ENCODE data around the gene TMEM123.

TMEM123 gene

GRCh38 chr11:102437727-102438126 lies 14.8 kb downstream of the TMEM123 start:
- ATAC-seq: no peak
- TF ChIP-seq TCF4 (CRISPR knock-in tag; IDR thresholded peaks at IDR 0.05; ENCODE audit: borderline replicate concordance) (no peak), OSR1 (CRISPR knock-in tag; IDR thresholded peaks at IDR 0.05) (no peak), BACH2 (CRISPR knock-in tag; IDR thresholded peaks at IDR 0.05; ENCODE audit: borderline replicate concordance) (no peak), CSDC2 (CRISPR knock-in tag; IDR thresholded peaks at IDR 0.05) (no peak), ARNTL (CRISPR knock-in tag; IDR thresholded peaks at IDR 0.05; ENCODE audit: borderline replicate concordance, low read depth) (no peak), TOX (CRISPR knock-in tag; IDR thresholded peaks at IDR 0.05; ENCODE audit: borderline replicate concordance) (no peak), SNAI2 (CRISPR knock-in tag; IDR thresholded peaks at IDR 0.05) (no peak)

DNA sequence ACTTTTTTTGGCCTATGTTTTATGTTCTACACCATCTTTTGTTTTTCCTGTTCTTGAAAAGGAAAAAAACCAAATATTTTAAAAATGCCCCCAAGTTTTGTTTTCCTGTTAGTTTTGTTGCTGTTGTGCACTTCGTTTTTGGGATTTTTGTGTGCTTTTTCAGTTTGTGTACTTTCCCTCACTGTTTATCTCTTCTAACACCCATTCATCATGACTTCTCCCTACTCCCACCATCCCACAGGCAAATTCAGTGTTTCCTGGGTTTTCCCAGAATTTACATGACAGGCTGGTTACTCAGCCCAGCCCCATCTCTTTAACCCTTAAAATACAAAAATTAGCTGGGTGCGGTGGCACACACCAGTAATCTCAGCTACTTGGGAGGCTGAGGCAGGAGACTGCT lies 15.6 kb downstream of the TMEM123 start:
- no peak for ATAC-seq
- TF ChIP-seq ISL1 (CRISPR knock-in tag; IDR thresholded peaks at IDR 0.05) (no peak), BACH2 (CRISPR knock-in tag; IDR thresholded peaks at IDR 0.05; ENCODE audit: borderline replicate concordance) (no peak), CREB5 (CRISPR knock-in tag; IDR thresholded peaks at IDR 0.05; ENCODE audit: low read depth) (no peak), PPARA (CRISPR knock-in tag; IDR thresholded peaks at IDR 0.05; ENCODE audit: borderline replicate concordance) (no peak), GLIS3 (CRISPR knock-in tag; IDR thresholded peaks at IDR 0.05) (no peak), RARB (CRISPR knock-in tag; IDR thresholded peaks at IDR 0.05) (no peak)
- TF ChIP-seq, protein P1, sequence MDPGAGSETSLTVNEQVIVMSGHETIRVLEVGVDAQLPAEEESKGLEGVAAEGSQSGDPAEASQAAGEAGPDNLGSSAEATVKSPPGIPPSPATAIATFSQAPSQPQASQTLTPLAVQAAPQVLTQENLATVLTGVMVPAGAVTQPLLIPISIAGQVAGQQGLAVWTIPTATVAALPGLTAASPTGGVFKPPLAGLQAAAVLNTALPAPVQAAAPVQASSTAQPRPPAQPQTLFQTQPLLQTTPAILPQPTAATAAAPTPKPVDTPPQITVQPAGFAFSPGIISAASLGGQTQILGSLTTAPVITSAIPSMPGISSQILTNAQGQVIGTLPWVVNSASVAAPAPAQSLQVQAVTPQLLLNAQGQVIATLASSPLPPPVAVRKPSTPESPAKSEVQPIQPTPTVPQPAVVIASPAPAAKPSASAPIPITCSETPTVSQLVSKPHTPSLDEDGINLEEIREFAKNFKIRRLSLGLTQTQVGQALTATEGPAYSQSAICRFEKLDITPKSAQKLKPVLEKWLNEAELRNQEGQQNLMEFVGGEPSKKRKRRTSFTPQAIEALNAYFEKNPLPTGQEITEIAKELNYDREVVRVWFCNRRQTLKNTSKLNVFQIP (CRISPR knock-in tag; IDR thresholded peaks at IDR 0.05; ENCODE audit: borderline replicate concordance, low read depth): no peak
- TF ChIP-seq, protein P2, sequence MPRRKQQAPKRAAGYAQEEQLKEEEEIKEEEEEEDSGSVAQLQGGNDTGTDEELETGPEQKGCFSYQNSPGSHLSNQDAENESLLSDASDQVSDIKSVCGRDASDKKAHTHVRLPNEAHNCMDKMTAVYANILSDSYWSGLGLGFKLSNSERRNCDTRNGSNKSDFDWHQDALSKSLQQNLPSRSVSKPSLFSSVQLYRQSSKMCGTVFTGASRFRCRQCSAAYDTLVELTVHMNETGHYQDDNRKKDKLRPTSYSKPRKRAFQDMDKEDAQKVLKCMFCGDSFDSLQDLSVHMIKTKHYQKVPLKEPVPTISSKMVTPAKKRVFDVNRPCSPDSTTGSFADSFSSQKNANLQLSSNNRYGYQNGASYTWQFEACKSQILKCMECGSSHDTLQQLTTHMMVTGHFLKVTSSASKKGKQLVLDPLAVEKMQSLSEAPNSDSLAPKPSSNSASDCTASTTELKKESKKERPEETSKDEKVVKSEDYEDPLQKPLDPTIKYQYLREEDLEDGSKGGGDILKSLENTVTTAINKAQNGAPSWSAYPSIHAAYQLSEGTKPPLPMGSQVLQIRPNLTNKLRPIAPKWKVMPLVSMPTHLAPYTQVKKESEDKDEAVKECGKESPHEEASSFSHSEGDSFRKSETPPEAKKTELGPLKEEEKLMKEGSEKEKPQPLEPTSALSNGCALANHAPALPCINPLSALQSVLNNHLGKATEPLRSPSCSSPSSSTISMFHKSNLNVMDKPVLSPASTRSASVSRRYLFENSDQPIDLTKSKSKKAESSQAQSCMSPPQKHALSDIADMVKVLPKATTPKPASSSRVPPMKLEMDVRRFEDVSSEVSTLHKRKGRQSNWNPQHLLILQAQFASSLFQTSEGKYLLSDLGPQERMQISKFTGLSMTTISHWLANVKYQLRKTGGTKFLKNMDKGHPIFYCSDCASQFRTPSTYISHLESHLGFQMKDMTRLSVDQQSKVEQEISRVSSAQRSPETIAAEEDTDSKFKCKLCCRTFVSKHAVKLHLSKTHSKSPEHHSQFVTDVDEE (CRISPR knock-in tag; IDR thresholded peaks at IDR 0.05): no peak

DNA sequence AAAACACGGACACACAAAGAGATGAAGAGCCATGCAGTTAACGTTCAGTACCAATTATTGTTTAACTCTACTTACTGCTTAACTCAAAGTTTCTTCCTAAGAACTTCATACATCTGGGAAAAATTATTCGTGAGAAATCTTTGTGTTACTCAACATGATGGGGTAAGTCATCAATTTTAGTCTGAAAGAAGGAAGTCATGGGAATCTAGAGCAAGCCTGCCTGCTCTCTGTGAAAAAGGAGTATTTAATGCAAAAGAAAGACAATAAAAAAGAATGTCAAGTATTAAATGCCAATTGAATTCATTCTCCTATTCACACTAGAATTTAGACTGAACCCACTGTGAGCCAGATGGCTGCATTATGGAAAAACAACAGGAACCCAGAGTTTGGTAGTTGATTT lies 16.0 kb downstream of the TMEM123 start:
- ATAC-seq: no peak; the same call in 2 of the 3 replicates
- TF ChIP-seq ZNF565 (CRISPR knock-in tag; conservative IDR thresholded peaks at IDR 0.05; ENCODE audit: low read depth) (no peak), ZFP3 (CRISPR knock-in tag; IDR thresholded peaks at IDR 0.05) (no peak), CSRNP3 (CRISPR knock-in tag; IDR thresholded peaks at IDR 0.05) (no peak), OSR1 (CRISPR knock-in tag; IDR thresholded peaks at IDR 0.05) (no peak), ISL1 (CRISPR knock-in tag; IDR thresholded peaks at IDR 0.05) (no peak), GLIS3 (CRISPR knock-in tag; IDR thresholded peaks at IDR 0.05) (no peak), ARNTL (CRISPR knock-in tag; IDR thresholded peaks at IDR 0.05; ENCODE audit: borderline replicate concordance, low read depth) (no peak), CSDC2 (CRISPR knock-in tag; IDR thresholded peaks at IDR 0.05) (no peak), RARB (CRISPR knock-in tag; IDR thresholded peaks at IDR 0.05) (no peak), BACH2 (CRISPR knock-in tag; IDR thresholded peaks at IDR 0.05; ENCODE audit: borderline replicate concordance) (no peak), TOX (CRISPR knock-in tag; IDR thresholded peaks at IDR 0.05; ENCODE audit: borderline replicate concordance) (no peak)
- TF ChIP-seq, protein P3, sequence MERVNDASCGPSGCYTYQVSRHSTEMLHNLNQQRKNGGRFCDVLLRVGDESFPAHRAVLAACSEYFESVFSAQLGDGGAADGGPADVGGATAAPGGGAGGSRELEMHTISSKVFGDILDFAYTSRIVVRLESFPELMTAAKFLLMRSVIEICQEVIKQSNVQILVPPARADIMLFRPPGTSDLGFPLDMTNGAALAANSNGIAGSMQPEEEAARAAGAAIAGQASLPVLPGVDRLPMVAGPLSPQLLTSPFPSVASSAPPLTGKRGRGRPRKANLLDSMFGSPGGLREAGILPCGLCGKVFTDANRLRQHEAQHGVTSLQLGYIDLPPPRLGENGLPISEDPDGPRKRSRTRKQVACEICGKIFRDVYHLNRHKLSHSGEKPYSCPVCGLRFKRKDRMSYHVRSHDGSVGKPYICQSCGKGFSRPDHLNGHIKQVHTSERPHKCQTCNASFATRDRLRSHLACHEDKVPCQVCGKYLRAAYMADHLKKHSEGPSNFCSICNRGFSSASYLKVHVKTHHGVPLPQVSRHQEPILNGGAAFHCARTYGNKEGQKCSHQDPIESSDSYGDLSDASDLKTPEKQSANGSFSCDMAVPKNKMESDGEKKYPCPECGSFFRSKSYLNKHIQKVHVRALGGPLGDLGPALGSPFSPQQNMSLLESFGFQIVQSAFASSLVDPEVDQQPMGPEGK (CRISPR knock-in tag; IDR thresholded peaks at IDR 0.05; ENCODE audit: borderline replicate concordance): no peak
- TF ChIP-seq, protein P2 (CRISPR knock-in tag; IDR thresholded peaks at IDR 0.05): no peak
